HG03108 (cell line): Measurements from ENCODE around the gene CDH23.

Experiments
- ATAC-seq: cut with Tn5 transposase; IDR thresholded peaks from one replicate; pipeline ENCODE4 v1.9.1; 2021; ENCODE audit warnings: moderate library complexity; ENCODE audit not compliant: unreplicated experiment

The CDH23 gene

GRCh38 chr10:71512312-71512711 lies 115.6 kb downstream of the CDH23 start:
- no peak for ATAC-seq

GRCh38 chr10:71512761-71513539 lies 116.2 kb downstream of the CDH23 start:
- no peak for ATAC-seq

- ATAC-seq = no peak
These were observed 116.8 kb downstream of the CDH23 start for GRCh38 chr10:71513540-71513853.

GRCh38 chr10:71513936-71514335 lies 117.2 kb downstream of the CDH23 start:
- no peak for ATAC-seq

- no peak for ATAC-seq
These were observed 118.9 kb downstream of the CDH23 start for GRCh38 chr10:71515531-71516172.

- ATAC-seq = no peak
These were observed 120.2 kb downstream of the CDH23 start for GRCh38 chr10:71516890-71517289.

GRCh38 chr10:71517298-71518169 lies 120.8 kb downstream of the CDH23 start:
- ATAC-seq = no peak

- no peak for ATAC-seq
These were observed 123.3 kb downstream of the CDH23 start for GRCh38 chr10:71520042-71520441.

GRCh38 chr10:71521504-71522441 lies 125.1 kb downstream of the CDH23 start:
- ATAC-seq = no peak

- ATAC-seq = no peak
These were observed 125.9 kb downstream of the CDH23 start for GRCh38 chr10:71522442-71523144.

- no peak for ATAC-seq
These were observed 127.0 kb downstream of the CDH23 start for GRCh38 chr10:71523756-71524155.

GRCh38 chr10:71525092-71525491 lies 128.4 kb downstream of the CDH23 start:
- ATAC-seq = no peak

GRCh38 chr10:71525721-71526120 lies 129.0 kb downstream of the CDH23 start:
- no peak for ATAC-seq

- no peak for ATAC-seq
These were observed 129.9 kb downstream of the CDH23 start for GRCh38 chr10:71526653-71527052.

GRCh38 chr10:71527135-71527534 lies 130.4 kb downstream of the CDH23 start:
- ATAC-seq = no peak

GRCh38 chr10:71528371-71529206 lies 131.9 kb downstream of the CDH23 start:
- ATAC-seq = no peak

- ATAC-seq = no peak
These were observed 132.6 kb downstream of the CDH23 start for GRCh38 chr10:71529207-71529827.

GRCh38 chr10:71530781-71531180 lies 134.1 kb downstream of the CDH23 start:
- ATAC-seq = no peak
